ENCODE results near the gene NMUR1.
A peak's percentile ranks its signal among the peaks of the same experiment; 100 is the strongest.
"Not testable (repeated sequence)": the region's sequence is repeated elsewhere in the genome, so short reads cannot be mapped to it uniquely, and the experiment has no call there.

Gene NMUR1

GRCh38 chr2:231568098-231568784 is 38.0 kb upstream of the NMUR1 start:
- Histone ChIP-seq H3K9ac (ENCODE audit: low read length) (peak overlapping the region; percentile 10), H3K9me3 (ENCODE audit: control insufficient read depth, insufficient read depth, low read depth, low read length) (peaks cover 11% of the 10 kb centered on the region), H3K4me1 (ENCODE audit: control insufficient read depth, insufficient read depth, low read length) (peaks cover 37% of the 10 kb centered on the region), H3K27ac (ENCODE audit: low read depth, low read length) (peak overlapping the region; percentile 53; the same call in 1 of the 2 replicates), H3K36me3 (ENCODE audit: control insufficient read depth, insufficient read depth, low read length) (no peaks in the 10 kb centered on the region), H3K27me3 (ENCODE audit: control insufficient read depth, insufficient read depth, low read length) (no peaks in the 10 kb centered on the region), H3K4me3 (ENCODE audit: low read depth, low read length) (no peak overlapping the region)

DNA sequence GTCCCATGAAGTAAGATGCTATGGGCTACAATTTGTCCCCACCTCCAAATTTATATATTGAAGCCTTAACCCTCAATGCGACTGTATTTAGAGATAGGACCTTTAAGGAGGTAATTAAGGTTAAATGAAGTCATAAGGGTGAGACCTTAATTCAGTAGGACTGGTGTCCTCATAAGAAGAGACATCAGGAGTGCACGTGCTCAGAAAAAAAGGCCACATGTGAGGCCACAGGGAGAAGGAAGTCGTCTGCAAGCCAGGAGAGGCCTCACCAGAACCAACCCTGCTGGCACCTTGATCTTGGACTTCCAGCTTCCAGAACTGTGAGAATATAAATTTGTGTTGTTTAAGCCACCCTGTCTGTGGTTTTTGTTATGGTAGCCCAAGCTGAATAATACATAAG is 36.9 kb upstream of the NMUR1 start:
- no peak overlapping the region for H3K27ac ChIP-seq (ENCODE audit: low read depth, low read length)

GRCh38 chr2:231565887-231566594 is 35.8 kb upstream of the NMUR1 start:
- Histone ChIP-seq H3K4me1 (ENCODE audit: control insufficient read depth, insufficient read depth, low read length) (peaks cover 23% of the 10 kb centered on the region), H3K9me3 (ENCODE audit: control insufficient read depth, insufficient read depth, low read depth, low read length) (peaks cover 11% of the 10 kb centered on the region), H3K9ac (ENCODE audit: low read length) (no peak overlapping the region), H3K36me3 (ENCODE audit: control insufficient read depth, insufficient read depth, low read length) (no peaks in the 10 kb centered on the region), H3K27me3 (ENCODE audit: control insufficient read depth, insufficient read depth, low read length) (no peaks in the 10 kb centered on the region), H3K4me3 (ENCODE audit: low read depth, low read length) (no peak overlapping the region), H3K27ac (ENCODE audit: low read depth, low read length) (no peak overlapping the region)

More for the DNA sequence above, 36.9 kb upstream of the NMUR1 start:
- Histone ChIP-seq H3K27me3 (ENCODE audit: control insufficient read depth, insufficient read depth, low read length) (no peaks in the 10 kb centered on the region), H3K36me3 (ENCODE audit: control insufficient read depth, insufficient read depth, low read length) (no peaks in the 10 kb centered on the region), H3K4me1 (ENCODE audit: control insufficient read depth, insufficient read depth, low read length) (peaks cover 32% of the 10 kb centered on the region), H3K9me3 (ENCODE audit: control insufficient read depth, insufficient read depth, low read depth, low read length) (peaks cover 11% of the 10 kb centered on the region), H3K9ac (ENCODE audit: low read length) (no peak overlapping the region), H3K4me3 (ENCODE audit: low read depth, low read length) (no peak overlapping the region)

- peaks cover 11% of the 10 kb centered on the region for H3K9me3 ChIP-seq (ENCODE audit: control insufficient read depth, insufficient read depth, low read depth, low read length)
- H3K4me1 ChIP-seq (ENCODE audit: control insufficient read depth, insufficient read depth, low read length) = peaks cover 13% of the 10 kb centered on the region
- no peaks in the 10 kb centered on the region for H3K36me3 ChIP-seq (ENCODE audit: control insufficient read depth, insufficient read depth, low read length)
- H3K27ac ChIP-seq (ENCODE audit: low read depth, low read length) = no peak overlapping the region
- H3K9ac ChIP-seq (ENCODE audit: low read length) = no peak overlapping the region
- H3K4me3 ChIP-seq (ENCODE audit: low read depth, low read length) = no peak overlapping the region
- no peaks in the 10 kb centered on the region for H3K27me3 ChIP-seq (ENCODE audit: control insufficient read depth, insufficient read depth, low read length)
These were observed 33.2 kb upstream of the NMUR1 start for GRCh38 chr2:231563378-231563961.

DNA sequence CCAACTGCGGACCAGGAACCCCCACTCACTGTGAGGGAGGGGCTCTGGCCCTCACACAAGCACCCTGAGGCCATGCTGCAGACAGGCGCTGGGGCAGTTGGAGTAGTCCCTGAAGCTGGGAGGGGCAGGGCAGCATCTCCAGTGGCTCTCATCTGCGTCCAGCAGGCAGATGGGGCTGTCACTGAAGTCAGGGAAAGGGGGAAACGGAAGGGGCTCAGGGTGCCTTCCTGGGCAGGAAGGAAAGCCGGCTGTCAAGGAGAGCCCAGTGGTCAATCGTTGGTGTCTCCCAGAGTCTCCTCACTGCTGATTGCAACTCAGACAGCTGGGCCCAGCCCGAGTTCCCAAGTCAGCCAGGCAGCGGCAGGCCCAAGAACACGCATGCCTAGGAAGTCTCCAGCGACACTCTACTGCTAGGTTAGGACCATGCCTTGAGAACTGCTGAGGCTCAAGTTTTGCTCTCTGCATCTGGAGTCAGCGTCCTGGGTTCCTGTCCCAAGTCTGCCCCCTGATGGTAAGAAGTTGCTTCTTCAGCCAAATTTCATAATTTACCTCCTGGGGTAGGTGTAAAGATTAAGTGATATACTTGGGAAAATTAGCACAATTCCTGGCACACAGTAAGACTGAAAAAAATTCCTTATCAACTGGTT is 27.4 kb upstream of the NMUR1 start:
- peaks cover 8% of the 10 kb centered on the region for H3K9me3 ChIP-seq (ENCODE audit: control insufficient read depth, insufficient read depth, low read depth, low read length)
- H3K9ac ChIP-seq (ENCODE audit: low read length) = no peak overlapping the region
- no peaks in the 10 kb centered on the region for H3K36me3 ChIP-seq (ENCODE audit: control insufficient read depth, insufficient read depth, low read length)
- peaks cover 4% of the 10 kb centered on the region; the same call in 1 of the 2 replicates for H3K4me1 ChIP-seq (ENCODE audit: control insufficient read depth, insufficient read depth, low read length)
- H3K27ac ChIP-seq (ENCODE audit: low read depth, low read length) = no peak overlapping the region
- no peaks in the 10 kb centered on the region for H3K27me3 ChIP-seq (ENCODE audit: control insufficient read depth, insufficient read depth, low read length)
- H3K4me3 ChIP-seq (ENCODE audit: low read depth, low read length) = no peak overlapping the region

- Histone ChIP-seq H3K27ac (ENCODE audit: low read depth, low read length) (no peak overlapping the region), H3K36me3 (ENCODE audit: control insufficient read depth, insufficient read depth, low read length) (no peaks in the 10 kb centered on the region), H3K4me3 (ENCODE audit: low read depth, low read length) (no peak overlapping the region), H3K9ac (ENCODE audit: low read length) (no peak overlapping the region), H3K27me3 (ENCODE audit: control insufficient read depth, insufficient read depth, low read length) (no peaks in the 10 kb centered on the region), H3K9me3 (ENCODE audit: control insufficient read depth, insufficient read depth, low read depth, low read length) (peaks cover 10% of the 10 kb centered on the region), H3K4me1 (ENCODE audit: control insufficient read depth, insufficient read depth, low read length) (peaks cover 4% of the 10 kb centered on the region; the same call in 1 of the 2 replicates)
These were observed 26.7 kb upstream of the NMUR1 start for GRCh38 chr2:231556981-231557380.

DNA sequence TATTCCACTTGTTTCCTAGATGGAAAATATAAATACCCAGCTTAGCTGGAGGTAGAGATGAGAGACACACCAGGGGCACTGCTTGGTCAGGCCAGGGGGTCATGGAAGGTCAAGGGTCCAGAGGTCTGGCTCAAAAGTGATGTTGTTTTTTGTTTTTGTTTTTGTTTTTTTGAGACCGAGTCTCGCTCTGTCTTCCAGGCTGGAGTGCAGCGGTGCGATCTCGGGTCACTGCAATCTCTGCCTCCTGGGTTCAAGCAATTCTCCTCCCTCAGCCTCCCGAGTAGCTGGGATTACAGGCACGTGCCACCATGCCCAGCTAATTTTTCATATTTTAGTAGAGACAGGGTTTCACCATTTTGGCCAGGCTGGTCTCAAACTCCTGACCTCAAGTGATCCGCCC is 26.3 kb upstream of the NMUR1 start:
- not testable (repeated sequence) for H3K27ac ChIP-seq (ENCODE audit: low read depth, low read length); H3K4me3 ChIP-seq (ENCODE audit: low read depth, low read length); H3K9ac ChIP-seq (ENCODE audit: low read length)

GRCh38 chr2:231554748-231555545 is 24.7 kb upstream of the NMUR1 start:
- Histone ChIP-seq H3K36me3 (ENCODE audit: control insufficient read depth, insufficient read depth, low read length) (no peaks in the 10 kb centered on the region), H3K9me3 (ENCODE audit: control insufficient read depth, insufficient read depth, low read depth, low read length) (peaks cover 10% of the 10 kb centered on the region), H3K4me1 (ENCODE audit: control insufficient read depth, insufficient read depth, low read length) (peaks cover 4% of the 10 kb centered on the region; the same call in 1 of the 2 replicates), H3K4me3 (ENCODE audit: low read depth, low read length) (no peak overlapping the region), H3K9ac (ENCODE audit: low read length) (no peak overlapping the region), H3K27ac (ENCODE audit: low read depth, low read length) (no peak overlapping the region), H3K27me3 (ENCODE audit: control insufficient read depth, insufficient read depth, low read length) (no peaks in the 10 kb centered on the region)

More for the DNA sequence above, 26.3 kb upstream of the NMUR1 start:
- H3K36me3 ChIP-seq (ENCODE audit: control insufficient read depth, insufficient read depth, low read length); H3K4me1 ChIP-seq (ENCODE audit: control insufficient read depth, insufficient read depth, low read length); H3K9me3 ChIP-seq (ENCODE audit: control insufficient read depth, insufficient read depth, low read depth, low read length); H3K27me3 ChIP-seq (ENCODE audit: control insufficient read depth, insufficient read depth, low read length): not testable (repeated sequence)

DNA sequence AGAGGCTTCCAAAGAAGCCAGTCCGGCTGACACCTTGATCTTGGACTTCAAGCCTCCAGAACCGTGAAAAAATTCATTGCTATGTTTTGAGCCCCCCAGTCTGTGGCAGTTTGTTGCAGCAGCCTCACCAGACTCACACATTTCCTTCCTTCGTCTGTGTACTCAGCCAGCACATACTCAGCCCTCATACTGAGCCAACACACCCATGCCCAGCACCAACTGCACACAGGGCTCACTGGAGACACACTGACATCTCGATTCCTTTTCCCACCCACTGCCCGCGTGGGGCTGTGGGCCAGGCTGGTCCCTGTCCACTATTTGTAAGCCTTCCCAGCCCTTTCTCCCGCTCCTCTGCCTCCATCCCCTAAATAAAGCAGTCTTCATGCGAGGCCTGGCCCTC is 24.1 kb upstream of the NMUR1 start:
- Histone ChIP-seq H3K9ac (ENCODE audit: low read length) (no peak overlapping the region), H3K9me3 (ENCODE audit: control insufficient read depth, insufficient read depth, low read depth, low read length) (peaks cover 10% of the 10 kb centered on the region), H3K4me3 (ENCODE audit: low read depth, low read length) (no peak overlapping the region), H3K27ac (ENCODE audit: low read depth, low read length) (no peak overlapping the region), H3K36me3 (ENCODE audit: control insufficient read depth, insufficient read depth, low read length) (no peaks in the 10 kb centered on the region), H3K27me3 (ENCODE audit: control insufficient read depth, insufficient read depth, low read length) (no peaks in the 10 kb centered on the region), H3K4me1 (ENCODE audit: control insufficient read depth, insufficient read depth, low read length) (peaks cover 4% of the 10 kb centered on the region; the same call in 1 of the 2 replicates)

DNA sequence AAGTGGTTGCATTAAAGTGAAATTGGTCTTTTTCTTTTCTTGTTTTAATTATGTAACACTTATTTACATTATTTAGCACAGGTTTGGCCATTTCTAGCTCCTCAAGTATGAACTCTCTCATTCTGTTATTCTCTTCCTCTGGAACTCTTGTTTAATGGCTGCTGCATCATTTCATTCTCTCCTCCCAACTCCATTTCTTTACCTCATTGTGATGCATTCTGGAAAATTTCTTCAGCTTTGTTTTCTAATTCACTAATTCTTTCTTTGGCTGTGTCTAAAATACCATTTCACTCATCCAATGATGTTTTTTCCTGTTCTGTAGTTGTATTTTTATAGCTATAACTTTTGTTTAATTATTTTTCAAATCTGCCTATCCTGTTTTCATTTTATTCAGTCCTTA is 22.5 kb upstream of the NMUR1 start:
- Histone ChIP-seq H3K27ac (ENCODE audit: low read depth, low read length) (no peak overlapping the region), H3K9ac (ENCODE audit: low read length) (no peak overlapping the region)

More for the DNA sequence above, 22.5 kb upstream of the NMUR1 start:
- peaks cover 10% of the 10 kb centered on the region for H3K9me3 ChIP-seq (ENCODE audit: control insufficient read depth, insufficient read depth, low read depth, low read length)
- H3K36me3 ChIP-seq (ENCODE audit: control insufficient read depth, insufficient read depth, low read length) = no peaks in the 10 kb centered on the region
- no peaks in the 10 kb centered on the region for H3K27me3 ChIP-seq (ENCODE audit: control insufficient read depth, insufficient read depth, low read length)
- peaks cover 4% of the 10 kb centered on the region; the same call in 1 of the 2 replicates for H3K4me1 ChIP-seq (ENCODE audit: control insufficient read depth, insufficient read depth, low read length)
- no peak overlapping the region for H3K4me3 ChIP-seq (ENCODE audit: low read depth, low read length)

All from HUES6 (cell line).